HL-60 (cell line): ENCODE measurements around the gene LRRC61.

ENCODE experiments used
- DNase-seq, 2 experiments: peaks; one replicate each; pipeline ENCODE4 v3.0.0-alpha.2; 2010 to 2020; ENCODE audit warnings: low read depth in 1 of 2, low spot score in 1 of 2
- H3K27ac ChIP-seq: fragments of 250-450 bp; sonication (Bioruptor Pico); replicated peaks from 2 replicates; pipeline ENCODE4 v1.5.1; 2020; ENCODE audit warnings: mild to moderate bottlenecking, moderate library complexity
- H3K27me3 ChIP-seq: fragments of 250-450 bp; sonication (Bioruptor Pico); 2 replicates; pipeline ENCODE4 v1.5.1; 2021; ENCODE audit warnings: mild to moderate bottlenecking, moderate library complexity; ENCODE audit not compliant: insufficient read depth, poor library complexity, severe bottlenecking
- H3K4me3 ChIP-seq: replicated peaks from 2 replicates; pipeline ENCODE4 v1.5.1; 2011; ENCODE audit warnings: mild to moderate bottlenecking, control low read depth, low read length; ENCODE audit not compliant: insufficient read depth
- GABPA ChIP-seq: IDR thresholded peaks from 2 replicates; pipeline ENCODE4 v1.6.1; 2012; ENCODE audit warnings: low read depth
- POLR2AphosphoS5 ChIP-seq: IDR thresholded peaks from 2 replicates; pipeline ENCODE4 v1.6.1; 2012; ENCODE audit warnings: low read depth
- SPI1 ChIP-seq: IDR thresholded peaks from 2 replicates; pipeline ENCODE4 v1.6.1; 2012; ENCODE audit warnings: low read depth, mild to moderate bottlenecking, borderline replicate concordance
- TF ChIP-seq, protein P1 (sequence below): IDR thresholded peaks from 2 replicates; pipeline ENCODE4 v1.6.1; 2012; ENCODE audit warnings: low read depth; ENCODE audit not compliant: insufficient replicate concordance
- TF ChIP-seq, protein P2 (sequence below): IDR thresholded peaks from one replicate; pipeline ENCODE4 v1.5.1; 2011; ENCODE audit warnings: low read length, control low read depth, inconsistent platforms; ENCODE audit not compliant: insufficient read depth

LRRC61 gene

DNA sequence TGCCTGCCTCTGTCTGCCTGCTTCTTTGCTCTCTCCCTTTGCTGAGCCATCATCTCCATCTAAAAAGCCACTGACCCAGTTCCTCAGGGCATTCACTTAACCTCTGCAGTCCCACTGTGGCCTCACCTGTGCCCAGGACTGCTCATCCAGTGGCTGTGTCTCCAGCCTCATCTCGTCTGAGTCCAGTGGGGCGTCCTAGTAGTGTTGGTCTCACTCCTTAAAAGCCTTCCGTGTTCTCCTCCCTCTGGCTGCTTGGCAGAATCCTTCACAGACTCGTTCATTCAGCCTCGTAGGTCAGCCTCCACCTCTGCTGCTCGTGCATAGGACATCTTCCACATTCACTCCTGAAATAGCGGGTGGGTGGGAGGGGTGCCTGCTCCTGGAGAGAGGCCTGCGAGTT lies 11.0 kb downstream of the LRRC61 start:
- DNase-seq: no peak
- TF ChIP-seq, protein P1, sequence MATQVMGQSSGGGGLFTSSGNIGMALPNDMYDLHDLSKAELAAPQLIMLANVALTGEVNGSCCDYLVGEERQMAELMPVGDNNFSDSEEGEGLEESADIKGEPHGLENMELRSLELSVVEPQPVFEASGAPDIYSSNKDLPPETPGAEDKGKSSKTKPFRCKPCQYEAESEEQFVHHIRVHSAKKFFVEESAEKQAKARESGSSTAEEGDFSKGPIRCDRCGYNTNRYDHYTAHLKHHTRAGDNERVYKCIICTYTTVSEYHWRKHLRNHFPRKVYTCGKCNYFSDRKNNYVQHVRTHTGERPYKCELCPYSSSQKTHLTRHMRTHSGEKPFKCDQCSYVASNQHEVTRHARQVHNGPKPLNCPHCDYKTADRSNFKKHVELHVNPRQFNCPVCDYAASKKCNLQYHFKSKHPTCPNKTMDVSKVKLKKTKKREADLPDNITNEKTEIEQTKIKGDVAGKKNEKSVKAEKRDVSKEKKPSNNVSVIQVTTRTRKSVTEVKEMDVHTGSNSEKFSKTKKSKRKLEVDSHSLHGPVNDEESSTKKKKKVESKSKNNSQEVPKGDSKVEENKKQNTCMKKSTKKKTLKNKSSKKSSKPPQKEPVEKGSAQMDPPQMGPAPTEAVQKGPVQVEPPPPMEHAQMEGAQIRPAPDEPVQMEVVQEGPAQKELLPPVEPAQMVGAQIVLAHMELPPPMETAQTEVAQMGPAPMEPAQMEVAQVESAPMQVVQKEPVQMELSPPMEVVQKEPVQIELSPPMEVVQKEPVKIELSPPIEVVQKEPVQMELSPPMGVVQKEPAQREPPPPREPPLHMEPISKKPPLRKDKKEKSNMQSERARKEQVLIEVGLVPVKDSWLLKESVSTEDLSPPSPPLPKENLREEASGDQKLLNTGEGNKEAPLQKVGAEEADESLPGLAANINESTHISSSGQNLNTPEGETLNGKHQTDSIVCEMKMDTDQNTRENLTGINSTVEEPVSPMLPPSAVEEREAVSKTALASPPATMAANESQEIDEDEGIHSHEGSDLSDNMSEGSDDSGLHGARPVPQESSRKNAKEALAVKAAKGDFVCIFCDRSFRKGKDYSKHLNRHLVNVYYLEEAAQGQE: no peak
- TF ChIP-seq, protein P2, sequence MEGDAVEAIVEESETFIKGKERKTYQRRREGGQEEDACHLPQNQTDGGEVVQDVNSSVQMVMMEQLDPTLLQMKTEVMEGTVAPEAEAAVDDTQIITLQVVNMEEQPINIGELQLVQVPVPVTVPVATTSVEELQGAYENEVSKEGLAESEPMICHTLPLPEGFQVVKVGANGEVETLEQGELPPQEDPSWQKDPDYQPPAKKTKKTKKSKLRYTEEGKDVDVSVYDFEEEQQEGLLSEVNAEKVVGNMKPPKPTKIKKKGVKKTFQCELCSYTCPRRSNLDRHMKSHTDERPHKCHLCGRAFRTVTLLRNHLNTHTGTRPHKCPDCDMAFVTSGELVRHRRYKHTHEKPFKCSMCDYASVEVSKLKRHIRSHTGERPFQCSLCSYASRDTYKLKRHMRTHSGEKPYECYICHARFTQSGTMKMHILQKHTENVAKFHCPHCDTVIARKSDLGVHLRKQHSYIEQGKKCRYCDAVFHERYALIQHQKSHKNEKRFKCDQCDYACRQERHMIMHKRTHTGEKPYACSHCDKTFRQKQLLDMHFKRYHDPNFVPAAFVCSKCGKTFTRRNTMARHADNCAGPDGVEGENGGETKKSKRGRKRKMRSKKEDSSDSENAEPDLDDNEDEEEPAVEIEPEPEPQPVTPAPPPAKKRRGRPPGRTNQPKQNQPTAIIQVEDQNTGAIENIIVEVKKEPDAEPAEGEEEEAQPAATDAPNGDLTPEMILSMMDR: no peak
- TF ChIP-seq POLR2AphosphoS5 (no peak), GABPA (no peak), SPI1 (no peak)
- H3K27me3 ChIP-seq: no peaks in the 10 kb centered on the region
- no peak overlapping the region for H3K4me3 ChIP-seq
- no peak overlapping the region for H3K27ac ChIP-seq

DNA sequence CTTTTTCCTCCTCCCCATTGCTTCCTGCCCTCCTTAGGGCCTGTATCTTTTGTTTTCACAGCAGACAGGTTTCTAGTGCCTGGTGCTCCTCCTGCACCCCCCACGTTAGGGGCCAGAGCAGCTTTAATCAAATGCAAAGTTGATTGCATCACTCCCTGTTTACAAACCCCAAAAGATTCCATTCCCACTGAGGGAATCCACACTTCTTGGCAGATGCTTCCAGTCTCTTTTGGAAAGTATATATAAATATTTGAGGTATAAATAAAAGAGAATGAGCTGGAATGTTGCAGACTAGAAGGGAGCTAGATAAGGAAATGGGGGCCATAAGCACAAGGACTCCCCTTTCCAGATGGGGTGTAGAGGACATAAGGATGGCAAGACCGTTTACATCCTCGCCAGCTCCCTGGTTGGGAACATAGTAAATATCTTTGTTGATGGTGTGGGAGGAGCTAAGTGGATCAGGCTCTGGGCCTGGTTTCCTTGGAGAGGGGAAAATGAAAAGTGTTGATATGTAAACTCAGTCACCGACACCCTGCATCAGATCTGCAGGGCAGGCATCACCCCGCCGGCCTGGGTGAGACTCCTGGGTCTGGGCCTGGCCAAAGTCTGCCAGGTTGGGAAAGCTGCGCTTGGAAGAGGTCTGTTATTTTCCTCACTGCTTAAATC lies 12.1 kb downstream of the LRRC61 start:
- Histone ChIP-seq H3K4me3 (no peak overlapping the region), H3K27me3 (no peaks in the 10 kb centered on the region), H3K27ac (no peak overlapping the region)
- TF ChIP-seq POLR2AphosphoS5: no peak
- no peak for TF ChIP-seq SPI1
- TF ChIP-seq GABPA: no peak
- TF ChIP-seq, protein P2: no peak
- TF ChIP-seq, protein P1: no peak
- no peak for DNase-seq

DNA sequence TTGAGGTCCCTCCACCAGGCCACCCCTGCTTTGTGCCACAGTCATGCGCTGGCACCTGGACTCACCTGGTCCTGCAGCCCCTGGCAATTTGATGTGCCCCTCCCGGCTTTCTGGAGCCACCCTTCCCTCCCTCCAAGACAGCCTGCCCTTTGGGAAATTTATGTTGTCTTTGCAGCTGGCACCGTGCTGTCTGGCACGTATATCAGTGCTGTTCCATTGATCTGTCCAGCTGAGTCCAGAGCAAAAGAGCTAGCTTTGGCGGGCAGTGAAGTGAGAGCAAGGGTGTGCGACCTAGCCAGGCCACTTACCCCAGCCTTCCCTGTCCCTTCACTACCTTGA lies 12.6 kb downstream of the LRRC61 start:
- DNase-seq: no peak
- no peak overlapping the region for H3K27ac ChIP-seq
- TF ChIP-seq SPI1 (no peak), GABPA (no peak), POLR2AphosphoS5 (no peak)
- TF ChIP-seq, protein P2: no peak
- TF ChIP-seq, protein P1: no peak
- H3K27me3 ChIP-seq: peaks cover under 1% of the 10 kb centered on the region
- no peak overlapping the region for H3K4me3 ChIP-seq
